Measurements from ENCODE around the gene NLRP3. TPM values are rescaled to one million over a fixed set of nuclear protein-coding genes. Genes with fewer than 3 reads are reported as not detected.

Gene NLRP3
- total RNA-seq, 1 experiment from 2014 or later = not detected

GRCh38 chr1:247493106-247493505 is 77.1 kb downstream of the NLRP3 start (continued):
- no peak for TF ChIP-seq REST (IDR thresholded peaks at IDR 0.05; ENCODE audit: low read depth)
- no peak for TF ChIP-seq ZFX (IDR thresholded peaks at IDR 0.05)

GRCh38 chr1:247494767-247495166 is 78.8 kb downstream of the NLRP3 start:
- no peaks in the 10 kb centered on the region for H3K9me3 ChIP-seq (ENCODE audit: control insufficient read depth in 1 of 2, insufficient read depth in 1 of 2, low read depth in 1 of 2, low read length in 2 of 2)
- H4K20me1 ChIP-seq (ENCODE audit: insufficient read depth) = no peaks in the 10 kb centered on the region
- no peak overlapping the region for H2AFZ ChIP-seq (ENCODE audit: low read depth, low read length, poor library complexity, severe bottlenecking)
- H3K9me2 ChIP-seq (ENCODE audit: insufficient read depth) = no peaks in the 10 kb centered on the region
- 0 out of 2 replicates have a peak, but pooled peaks cover 8% of the 10 kb centered on the region for H3K27me3 ChIP-seq (ENCODE audit: insufficient read depth, low read length)
- no peak overlapping the region for H3K9ac ChIP-seq (ENCODE audit: low read length)
- no peaks in the 10 kb centered on the region for H3K79me2 ChIP-seq (ENCODE audit: insufficient read depth, low read length)
- ChIA-PET POLR2A (no interaction called here), CTCF (no interaction called here), RAD21 (ENCODE audit: low non-redundant PET in 1 of 2, low total read pairs in 2 of 2, uncharacterized antibody in 2 of 2, unreplicated experiment in 2 of 2) (no interaction called here)
- H3K36me3 ChIP-seq (ENCODE audit: control insufficient read depth in 1 of 2, insufficient read depth in 2 of 2, low read length in 2 of 2) = no peaks in the 10 kb centered on the region
- intact Hi-C loops (cut with micrococcal nuclease) = no loop called here
- no peaks in the 10 kb centered on the region for H3K4me1 ChIP-seq (ENCODE audit: control insufficient read depth in 1 of 2, insufficient read depth in 2 of 2, low read length in 2 of 2)
- H3K27ac ChIP-seq (ENCODE audit: low read depth, low read length) = no peak overlapping the region
- no peak overlapping the region for H3K4me2 ChIP-seq (ENCODE audit: low read length)
- DNase-seq (ENCODE audit: low read depth, low spot score) (no peak), ATAC-seq (no peak)
- BruUV-seq (replicated peaks) = no TSS peak
- no peak overlapping the region for H3K4me3 ChIP-seq (replicated peaks in 1 of 2; ENCODE audit: low read depth in 1 of 2, low read length in 2 of 2)
- TF ChIP-seq REST (IDR thresholded peaks at IDR 0.05; ENCODE audit: low read depth) (no peak), SRF (IDR thresholded peaks at IDR 0.05; ENCODE audit: low read depth) (no peak), EGR1 (IDR thresholded peaks at IDR 0.05; ENCODE audit: low read depth) (no peak), EZH2 (IDR thresholded peaks at IDR 0.05) (no peak), ZNF274 (IDR thresholded peaks at IDR 0.05; ENCODE audit: low read depth, low read length) (no peak), YY1 (IDR thresholded peaks at IDR 0.05; ENCODE audit: extremely low read depth, insufficient replicate concordance, low read depth, low read length) (no peak), CTCF (IDR thresholded peaks at IDR 0.05 in 2 of 3, conservative IDR thresholded peaks at IDR 0.05 in 1 of 3; ENCODE audit: borderline replicate concordance in 1 of 3, insufficient read depth in 1 of 3, low read depth in 2 of 3, low read length in 2 of 3) (no peak), RAD21 (IDR thresholded peaks at IDR 0.05; ENCODE audit: low read depth) (no peak), SP1 (IDR thresholded peaks at IDR 0.05; ENCODE audit: low read depth) (no peak), EZH2phosphoT487 (IDR thresholded peaks at IDR 0.05; ENCODE audit: borderline replicate concordance) (no peak), JUND (IDR thresholded peaks at IDR 0.05) (no peak), MAX (IDR thresholded peaks at IDR 0.05) (no peak), POLR2A (IDR thresholded peaks at IDR 0.05; ENCODE audit: borderline replicate concordance, extremely low read depth, insufficient read depth, insufficient read length) (no peak), CEBPB (IDR thresholded peaks at IDR 0.05; ENCODE audit: low read depth) (no peak)

Data from HCT116 (cell line).